Measurements from ENCODE around the gene OPCML. TPM values are rescaled to one million over a fixed set of nuclear protein-coding genes. Genes with fewer than 3 reads are reported as not detected.

Gene OPCML
- total RNA-seq, 1 experiment from 2014 or later = 0.13 TPM

DNA sequence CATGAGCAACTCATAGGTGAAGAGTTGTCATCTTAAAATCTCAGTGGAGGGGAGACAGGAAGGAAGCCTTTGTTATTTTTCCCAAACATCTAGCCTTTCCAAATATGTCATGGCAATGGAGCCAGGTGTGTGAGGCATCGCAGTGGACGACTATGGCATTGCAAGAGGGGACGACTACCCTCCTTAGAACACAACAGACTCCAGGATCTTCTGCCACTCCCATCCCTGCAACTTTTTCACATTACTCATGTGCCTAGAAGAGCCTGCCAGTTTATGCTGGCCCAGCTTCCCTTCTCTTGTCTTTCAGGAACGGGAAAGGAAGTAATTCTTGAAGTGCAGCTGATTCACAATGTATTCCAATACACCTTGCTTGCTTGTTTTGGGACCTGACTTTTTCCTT lies 1008.4 kb downstream of the OPCML start:
- H3K4me1 ChIP-seq (ENCODE audit: insufficient read depth, low read length, poor library complexity, severe bottlenecking) = no peaks in the 10 kb centered on the region
- H3K27me3 ChIP-seq (replicated peaks; ENCODE audit: insufficient read depth, low read depth, low read length, poor library complexity) = peaks cover 5% of the 10 kb centered on the region
- no TSS peak for BruUV-seq (replicated peaks)
- intact Hi-C loops (cut with micrococcal nuclease; ENCODE audit: unreplicated experiment) = no loop called here
- H3K4me3 ChIP-seq (ENCODE audit: low read depth, low read length, poor library complexity, severe bottlenecking) = no peak overlapping the region
- no peak for TF ChIP-seq EZH2 (IDR thresholded peaks at IDR 0.05; ENCODE audit: borderline replicate concordance, low read depth, low read length, poor library complexity, severe bottlenecking)
- DNase-seq (ENCODE audit: low spot score) = no peak
- H3K9me3 ChIP-seq (ENCODE audit: low read depth, low read length, poor library complexity, severe bottlenecking) = peaks cover 5% of the 10 kb centered on the region
- H3K36me3 ChIP-seq (ENCODE audit: insufficient read depth, low read length, poor library complexity, severe bottlenecking) = no peaks in the 10 kb centered on the region
- POLR2A ChIA-PET (ENCODE audit: low non-redundant PET) = no interaction called here
- H3K27ac ChIP-seq (ENCODE audit: low read depth, low read length, poor library complexity, severe bottlenecking) = no peak overlapping the region
- CTCF ChIA-PET = no interaction called here

DNA sequence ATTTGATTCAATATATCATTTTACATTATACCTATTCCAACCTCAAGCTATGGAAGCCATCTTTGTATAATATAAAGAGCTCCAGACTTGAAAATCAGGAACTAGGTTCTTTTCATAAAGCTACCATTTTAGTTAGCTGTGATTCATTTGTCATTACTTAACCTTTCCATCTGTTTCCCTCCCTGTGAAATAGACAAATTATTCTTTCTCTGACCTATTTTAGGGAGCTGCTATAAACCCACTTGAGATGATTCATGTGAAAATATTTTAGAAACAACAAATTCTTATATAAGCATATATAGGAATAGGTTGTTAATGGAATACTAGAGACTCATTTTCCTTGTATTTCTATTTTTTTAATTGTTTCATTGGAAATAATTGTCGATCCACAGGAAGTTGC lies 1012.1 kb downstream of the OPCML start:
- CTCF ChIA-PET = no interaction called here
- no TSS peak for BruUV-seq (replicated peaks)

DNA sequence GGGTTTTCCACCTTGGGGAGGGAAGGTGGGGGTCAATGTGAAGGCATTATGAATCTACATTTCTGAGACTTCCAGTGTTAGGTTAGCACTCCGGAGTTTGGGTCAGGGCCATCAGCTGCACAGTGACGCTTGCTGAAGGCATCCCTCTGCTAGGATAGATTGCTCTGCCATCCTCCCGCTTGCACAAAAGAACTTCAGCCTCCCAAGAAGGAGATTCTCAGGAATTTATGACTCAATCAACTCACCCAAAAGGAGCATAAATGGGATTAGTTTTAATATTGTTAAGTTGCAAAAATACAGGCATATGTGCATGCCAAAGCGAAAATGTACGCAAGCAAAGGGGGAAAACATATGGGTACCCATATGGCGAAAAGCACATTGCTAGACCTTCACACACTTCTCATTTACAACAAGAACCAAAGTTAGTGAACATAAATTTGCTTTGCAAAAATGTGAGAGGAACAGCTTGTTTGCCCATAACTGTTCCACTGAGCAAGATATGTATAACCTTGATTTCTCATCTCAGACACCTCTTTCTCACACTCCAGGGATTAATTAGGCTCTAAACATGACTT lies 1013.0 kb downstream of the OPCML start:
- CTCF ChIA-PET = no interaction called here
- no peak for DNase-seq (ENCODE audit: low spot score)

More for the DNA sequence above, 1012.1 kb downstream of the OPCML start:
- H3K27ac ChIP-seq (ENCODE audit: low read depth, low read length, poor library complexity, severe bottlenecking) = no peak overlapping the region
- POLR2A ChIA-PET (ENCODE audit: low non-redundant PET) = no interaction called here
- no peak overlapping the region for H3K4me3 ChIP-seq (ENCODE audit: low read depth, low read length, poor library complexity, severe bottlenecking)
- no peaks in the 10 kb centered on the region for H3K4me1 ChIP-seq (ENCODE audit: insufficient read depth, low read length, poor library complexity, severe bottlenecking)
- DNase-seq (ENCODE audit: low spot score) = no peak
- H3K27me3 ChIP-seq (replicated peaks; ENCODE audit: insufficient read depth, low read depth, low read length, poor library complexity) = peaks cover 4% of the 10 kb centered on the region
- no peaks in the 10 kb centered on the region for H3K36me3 ChIP-seq (ENCODE audit: insufficient read depth, low read length, poor library complexity, severe bottlenecking)
- intact Hi-C loops (cut with micrococcal nuclease; ENCODE audit: unreplicated experiment) = no loop called here
- peaks cover 5% of the 10 kb centered on the region for H3K9me3 ChIP-seq (ENCODE audit: low read depth, low read length, poor library complexity, severe bottlenecking)
- TF ChIP-seq EZH2 (IDR thresholded peaks at IDR 0.05; ENCODE audit: borderline replicate concordance, low read depth, low read length, poor library complexity, severe bottlenecking) = no peak
- TF ChIP-seq, protein P1, sequence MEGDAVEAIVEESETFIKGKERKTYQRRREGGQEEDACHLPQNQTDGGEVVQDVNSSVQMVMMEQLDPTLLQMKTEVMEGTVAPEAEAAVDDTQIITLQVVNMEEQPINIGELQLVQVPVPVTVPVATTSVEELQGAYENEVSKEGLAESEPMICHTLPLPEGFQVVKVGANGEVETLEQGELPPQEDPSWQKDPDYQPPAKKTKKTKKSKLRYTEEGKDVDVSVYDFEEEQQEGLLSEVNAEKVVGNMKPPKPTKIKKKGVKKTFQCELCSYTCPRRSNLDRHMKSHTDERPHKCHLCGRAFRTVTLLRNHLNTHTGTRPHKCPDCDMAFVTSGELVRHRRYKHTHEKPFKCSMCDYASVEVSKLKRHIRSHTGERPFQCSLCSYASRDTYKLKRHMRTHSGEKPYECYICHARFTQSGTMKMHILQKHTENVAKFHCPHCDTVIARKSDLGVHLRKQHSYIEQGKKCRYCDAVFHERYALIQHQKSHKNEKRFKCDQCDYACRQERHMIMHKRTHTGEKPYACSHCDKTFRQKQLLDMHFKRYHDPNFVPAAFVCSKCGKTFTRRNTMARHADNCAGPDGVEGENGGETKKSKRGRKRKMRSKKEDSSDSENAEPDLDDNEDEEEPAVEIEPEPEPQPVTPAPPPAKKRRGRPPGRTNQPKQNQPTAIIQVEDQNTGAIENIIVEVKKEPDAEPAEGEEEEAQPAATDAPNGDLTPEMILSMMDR (conservative IDR thresholded peaks at IDR 0.05; ENCODE audit: low read depth, low read length) = no peak

More for the DNA sequence above, 1013.0 kb downstream of the OPCML start:
- H3K27ac ChIP-seq (ENCODE audit: low read depth, low read length, poor library complexity, severe bottlenecking) = no peak overlapping the region
- no peaks in the 10 kb centered on the region for H3K36me3 ChIP-seq (ENCODE audit: insufficient read depth, low read length, poor library complexity, severe bottlenecking)
- BruUV-seq (replicated peaks) = no TSS peak
- H3K4me1 ChIP-seq (ENCODE audit: insufficient read depth, low read length, poor library complexity, severe bottlenecking) = no peaks in the 10 kb centered on the region
- H3K27me3 ChIP-seq (replicated peaks; ENCODE audit: insufficient read depth, low read depth, low read length, poor library complexity) = peaks cover 4% of the 10 kb centered on the region
- no peak overlapping the region for H3K4me3 ChIP-seq (ENCODE audit: low read depth, low read length, poor library complexity, severe bottlenecking)
- POLR2A ChIA-PET (ENCODE audit: low non-redundant PET) = no interaction called here
- no peak for TF ChIP-seq EZH2 (IDR thresholded peaks at IDR 0.05; ENCODE audit: borderline replicate concordance, low read depth, low read length, poor library complexity, severe bottlenecking)
- TF ChIP-seq, protein P1 (conservative IDR thresholded peaks at IDR 0.05; ENCODE audit: low read depth, low read length) = no peak
- intact Hi-C loops (cut with micrococcal nuclease; ENCODE audit: unreplicated experiment) = no loop called here
- H3K9me3 ChIP-seq (ENCODE audit: low read depth, low read length, poor library complexity, severe bottlenecking) = peaks cover 5% of the 10 kb centered on the region

Data from A673 (cell line).